H9 (cell line): ENCODE measurements around the gene OR5B12. TPM values are rescaled to one million over a fixed set of nuclear protein-coding genes. Genes with fewer than 3 reads are reported as not detected.

ENCODE experiments used
- DNase-seq: peaks from one replicate; pipeline ENCODE4 v3.0.0-alpha.2; 2017
- H2AFZ ChIP-seq: one replicate; pipeline ENCODE4 v1.6.1; 2013; ENCODE audit warnings: mild to moderate bottlenecking, low read length, control low read depth, moderate library complexity
- H2AK5ac ChIP-seq: 2 replicates; pipeline ENCODE4 v1.6.1; 2013; ENCODE audit warnings: low read length, control low read depth, mixed read lengths; ENCODE audit not compliant: insufficient read length
- H2BK120ac ChIP-seq: one replicate; pipeline ENCODE4 v1.6.1; 2013; ENCODE audit warnings: low read depth, mild to moderate bottlenecking, low read length, control low read depth, inconsistent platforms; ENCODE audit not compliant: poor library complexity, severe bottlenecking
- H2BK12ac ChIP-seq: 2 replicates; pipeline ENCODE4 v1.6.1; 2013; ENCODE audit warnings: low read length, control low read depth, mixed read lengths, low read depth; ENCODE audit not compliant: insufficient read length
- H2BK15ac ChIP-seq: 2 replicates; pipeline ENCODE4 v1.6.1; 2013; ENCODE audit warnings: low read depth, low read length, control low read depth
- H2BK20ac ChIP-seq: one replicate; pipeline ENCODE4 v1.6.1; 2013; ENCODE audit warnings: low read depth, mild to moderate bottlenecking, low read length, control low read depth, inconsistent platforms; ENCODE audit not compliant: poor library complexity, severe bottlenecking
- H2BK5ac ChIP-seq: 2 replicates; pipeline ENCODE4 v1.6.1; 2013; ENCODE audit warnings: low read length, control low read depth, mixed read lengths; ENCODE audit not compliant: insufficient read length
- H3K14ac ChIP-seq: 2 replicates; pipeline ENCODE4 v1.6.1; 2013; ENCODE audit warnings: low read length, control low read depth; ENCODE audit not compliant: insufficient read depth
- H3K18ac ChIP-seq: 2 replicates; pipeline ENCODE4 v1.6.1; 2013; ENCODE audit warnings: low read depth, mild to moderate bottlenecking, mixed read lengths, low read length, control low read depth; ENCODE audit not compliant: insufficient read length
- H3K23ac ChIP-seq: 2 replicates; pipeline ENCODE4 v1.6.1; 2013; ENCODE audit warnings: low read length, control low read depth, mixed read lengths, low read depth; ENCODE audit not compliant: insufficient read length
- H3K23me2 ChIP-seq: 2 replicates; pipeline ENCODE4 v1.6.1; 2013; ENCODE audit warnings: low read depth, mild to moderate bottlenecking, mixed read lengths, low read length, control low read depth; ENCODE audit not compliant: insufficient read length, poor library complexity, severe bottlenecking
- H3K27ac ChIP-seq: 2 replicates; pipeline ENCODE4 v1.5.1; 2013; ENCODE audit warnings: low read length, control low read depth, mixed read lengths, low read depth; ENCODE audit not compliant: insufficient read length
- H3K27me3 ChIP-seq: 2 replicates; pipeline ENCODE4 v1.6.1; 2013; ENCODE audit warnings: low read length, control low read depth, inconsistent platforms; ENCODE audit not compliant: insufficient read depth
- H3K4ac ChIP-seq: 2 replicates; pipeline ENCODE4 v1.6.1; 2013; ENCODE audit warnings: low read depth, mild to moderate bottlenecking, control low read depth, inconsistent platforms, low read length, moderate library complexity
- H3K4me1 ChIP-seq: 2 replicates; pipeline ENCODE4 v1.6.1; 2013; ENCODE audit warnings: low read length, control low read depth, inconsistent platforms; ENCODE audit not compliant: insufficient read depth
- H3K4me2 ChIP-seq: 2 replicates; pipeline ENCODE4 v1.6.1; 2013; ENCODE audit warnings: low read length, control low read depth, mixed read lengths; ENCODE audit not compliant: insufficient read length, insufficient read depth
- H3K56ac ChIP-seq: 2 replicates; pipeline ENCODE4 v1.6.1; 2013; ENCODE audit warnings: low read depth, mild to moderate bottlenecking, mixed read lengths, low read length, control low read depth; ENCODE audit not compliant: insufficient read length
- H3K79me1 ChIP-seq: 2 replicates; pipeline ENCODE4 v1.6.1; 2013; ENCODE audit warnings: low read depth, mild to moderate bottlenecking, moderate library complexity, low read length, control low read depth, inconsistent platforms; ENCODE audit not compliant: insufficient read depth, poor library complexity, severe bottlenecking
- H3K79me2 ChIP-seq: 2 replicates; pipeline ENCODE4 v1.6.1; 2013; ENCODE audit warnings: low read length, control low read depth, inconsistent platforms; ENCODE audit not compliant: insufficient read depth
- H3K9ac ChIP-seq: 2 replicates; pipeline ENCODE4 v1.6.1; 2013; ENCODE audit warnings: low read length, control low read depth, mixed read lengths; ENCODE audit not compliant: insufficient read length; ENCODE audit errors: extremely low read depth
- H3K9me3 ChIP-seq: one replicate; pipeline ENCODE4 v1.6.1; 2013; ENCODE audit warnings: low read depth, low read length, inconsistent platforms; ENCODE audit not compliant: control insufficient read depth
- H3T11ph ChIP-seq: one replicate; pipeline ENCODE4 v1.6.1; 2013; ENCODE audit warnings: mild to moderate bottlenecking, low read length, control low read depth, inconsistent platforms
- H4K20me1 ChIP-seq: one replicate; pipeline ENCODE4 v1.6.1; 2013; ENCODE audit not compliant: control insufficient read depth, insufficient read length, insufficient read depth
- H4K5ac ChIP-seq: 2 replicates; pipeline ENCODE4 v1.6.1; 2013; ENCODE audit warnings: low read depth, mild to moderate bottlenecking, mixed read lengths, low read length, control low read depth; ENCODE audit not compliant: insufficient read length
- H4K8ac ChIP-seq: replicated peaks from 2 replicates; pipeline ENCODE4 v1.6.1; 2013; ENCODE audit warnings: low read length, control low read depth, mixed read lengths, low read depth; ENCODE audit not compliant: insufficient read length
- H4K91ac ChIP-seq: 2 replicates; pipeline ENCODE4 v1.6.1; 2013; ENCODE audit warnings: low read depth, mild to moderate bottlenecking, moderate library complexity, mixed read lengths, low read length, control low read depth; ENCODE audit not compliant: insufficient read length
- H3K27ac Mint-ChIP-seq, 3 experiments: 2 replicates in 2 of 3; 3 replicates in 1 of 3; pipeline ENCODE4 v1.8.0; 2020 to 2021; ENCODE audit warnings: mixed read lengths in 3 of 3, mild to moderate bottlenecking in 1 of 3, moderate library complexity in 1 of 3
- H3K27me3 Mint-ChIP-seq: 2 replicates; pipeline ENCODE4 v1.8.0; 2021; ENCODE audit warnings: low read depth, mild to moderate bottlenecking, moderate library complexity, mixed read lengths
- H3K36me3 Mint-ChIP-seq, 3 experiments: 2 replicates in 2 of 3; 3 replicates in 1 of 3; pipeline ENCODE4 v1.8.0; 2020 to 2021; ENCODE audit warnings: low read depth in 3 of 3, mixed read lengths in 3 of 3; ENCODE audit not compliant: insufficient read depth in 1 of 3
- H3K4me1 Mint-ChIP-seq, 2 experiments: 2 replicates each; pipeline ENCODE4 v1.8.0; 2020; ENCODE audit warnings: mixed read lengths in 2 of 2
- H3K4me3 Mint-ChIP-seq, 2 experiments: 2 replicates in 1 of 2; 3 replicates in 1 of 2; pipeline ENCODE4 v1.8.0; 2020 to 2021; ENCODE audit warnings: mild to moderate bottlenecking in 2 of 2, mixed read lengths in 2 of 2, moderate library complexity in 1 of 2
- H3K9me3 Mint-ChIP-seq, 2 experiments: 2 replicates in 1 of 2; 3 replicates in 1 of 2; pipeline ENCODE4 v1.8.0; 2020; ENCODE audit warnings: mild to moderate bottlenecking in 2 of 2, mixed read lengths in 2 of 2, moderate library complexity in 1 of 2
- WGBS: extraction: QIAGEN DNeasy Blood & Tissue Kit; methylation state at CpG from one replicate; pipeline ENCODE4 v1.1.7; 2013; ENCODE audit warnings: missing lambda C conversion rate, low lambda C conversion rate, mixed read lengths; ENCODE audit not compliant: insufficient read length; ENCODE audit errors: extremely low coverage; 5-methylcytosine and 5-hydroxymethylcytosine counted together
- total RNA-seq: library from RNA; stranded (reverse); gene quantifications from 2 replicates; pipeline ENCODE4 v1.2.1, GENCODE V29; 2021
- TF ChIP-seq, protein P1 (sequence below): fragments of 200-600 bp; sonication (generic); conservative IDR thresholded peaks from 3 replicates; pipeline ENCODE4 v1.8.0; 2021; ENCODE audit warnings: antibody characterized with exemption, mild to moderate bottlenecking

Gene OR5B12
- total RNA-seq, 1 experiment from 2014 or later, result not detected

DNA sequence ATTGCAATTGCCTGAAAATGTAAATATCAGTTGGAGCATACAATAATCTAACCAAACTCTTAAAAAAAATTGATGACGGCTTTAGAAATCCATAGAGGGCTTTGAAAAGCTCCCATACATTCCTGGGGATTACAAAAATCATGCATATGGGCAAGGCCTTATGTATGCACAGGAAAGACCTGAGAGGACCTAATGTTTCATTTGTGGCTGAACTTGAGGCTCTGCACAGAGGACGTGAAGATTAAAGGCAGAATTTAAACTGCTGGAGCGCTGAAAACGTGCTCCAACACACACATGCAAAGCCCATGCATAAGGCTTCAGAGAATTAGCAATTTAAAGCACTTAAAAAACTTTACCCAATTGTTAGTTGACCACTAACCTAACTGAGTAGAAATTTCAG, 3.5 kb downstream of the OR5B12 start:
- no peak overlapping the region for H4K91ac ChIP-seq
- H3K9me3 ChIP-seq, result no peaks in the 10 kb centered on the region
- H3K27ac Mint-ChIP-seq, result no peak overlapping the region
- H3K79me2 ChIP-seq, result no peaks in the 10 kb centered on the region
- no peaks in the 10 kb centered on the region for H3K23me2 ChIP-seq
- H3K4me1 Mint-ChIP-seq, result no peaks in the 10 kb centered on the region
- no peak overlapping the region for H3K18ac ChIP-seq
- no peaks in the 10 kb centered on the region for H3K27me3 ChIP-seq
- H4K8ac ChIP-seq, result no peak overlapping the region
- H3K23ac ChIP-seq, result no peak overlapping the region
- no peak overlapping the region for H2AFZ ChIP-seq
- H3K27me3 Mint-ChIP-seq, result peaks cover 1% of the 10 kb centered on the region; the same call in 1 of the 2 replicates
- no peak for DNase-seq
- no peak overlapping the region for H4K5ac ChIP-seq
- H3K14ac ChIP-seq, result no peak overlapping the region
- TF ChIP-seq, protein P1, sequence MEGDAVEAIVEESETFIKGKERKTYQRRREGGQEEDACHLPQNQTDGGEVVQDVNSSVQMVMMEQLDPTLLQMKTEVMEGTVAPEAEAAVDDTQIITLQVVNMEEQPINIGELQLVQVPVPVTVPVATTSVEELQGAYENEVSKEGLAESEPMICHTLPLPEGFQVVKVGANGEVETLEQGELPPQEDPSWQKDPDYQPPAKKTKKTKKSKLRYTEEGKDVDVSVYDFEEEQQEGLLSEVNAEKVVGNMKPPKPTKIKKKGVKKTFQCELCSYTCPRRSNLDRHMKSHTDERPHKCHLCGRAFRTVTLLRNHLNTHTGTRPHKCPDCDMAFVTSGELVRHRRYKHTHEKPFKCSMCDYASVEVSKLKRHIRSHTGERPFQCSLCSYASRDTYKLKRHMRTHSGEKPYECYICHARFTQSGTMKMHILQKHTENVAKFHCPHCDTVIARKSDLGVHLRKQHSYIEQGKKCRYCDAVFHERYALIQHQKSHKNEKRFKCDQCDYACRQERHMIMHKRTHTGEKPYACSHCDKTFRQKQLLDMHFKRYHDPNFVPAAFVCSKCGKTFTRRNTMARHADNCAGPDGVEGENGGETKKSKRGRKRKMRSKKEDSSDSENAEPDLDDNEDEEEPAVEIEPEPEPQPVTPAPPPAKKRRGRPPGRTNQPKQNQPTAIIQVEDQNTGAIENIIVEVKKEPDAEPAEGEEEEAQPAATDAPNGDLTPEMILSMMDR, result no peak
- no CpG with 5 or more reads among the region's 4 CpGs for WGBS
- no peaks in the 10 kb centered on the region for H3K4me1 ChIP-seq
- no peak overlapping the region for H3K27ac ChIP-seq
- H3K9me3 Mint-ChIP-seq, result peaks cover 7 to 9% of the 10 kb centered on the region in 2 experiments; a peak in 4 of 5 replicates
- H2BK15ac ChIP-seq, result no peak overlapping the region
- H2AK5ac ChIP-seq, result no peak overlapping the region
- peaks cover 0 to 10% (median 0%) of the 10 kb centered on the region in 3 experiments; a peak in 3 of 7 replicates for H3K36me3 Mint-ChIP-seq
- H3K9ac ChIP-seq, result no peak overlapping the region
- no peaks in the 10 kb centered on the region for H3K79me1 ChIP-seq
- no peak overlapping the region for H3T11ph ChIP-seq
- no peak overlapping the region for H3K4me3 Mint-ChIP-seq
- H2BK120ac ChIP-seq, result no peak overlapping the region
- no peak overlapping the region for H3K4ac ChIP-seq
- H3K56ac ChIP-seq, result no peak overlapping the region
- no peak overlapping the region for H2BK12ac ChIP-seq
- H3K4me2 ChIP-seq, result no peak overlapping the region
- no peak overlapping the region for H2BK20ac ChIP-seq
- no peak overlapping the region for H2BK5ac ChIP-seq
- no peaks in the 10 kb centered on the region for H4K20me1 ChIP-seq
